H1 (cell line): ENCODE results near the gene GPALPP1. TPM values are rescaled to one million over a fixed set of nuclear protein-coding genes. Genes with fewer than 3 reads are reported as not detected.
A peak's percentile ranks its signal among the peaks of the same experiment; 100 is the strongest.

Experiments used
- CTCF ChIA-PET: fragments of 300-600 bp; sonication (Branson Sonifier 250); formaldehyde crosslinking; loops from one replicate; lab custom pipeline; 2021; ENCODE audit not compliant: partially characterized antibody; lab: Charles Lee
- POLR2A ChIA-PET: fragments of 300-600 bp; sonication (Branson Sonifier 250); formaldehyde crosslinking; loops from one replicate; lab custom pipeline; 2021; ENCODE audit warnings: inconsistent platforms; ENCODE audit not compliant: partially characterized antibody; lab: Charles Lee
- DNase-seq, 2 experiments: peaks; one replicate each; pipeline versions ENCODE4 v3.0.0 to v3.0.0-alpha.2; 2010 to 2022; ENCODE audit warnings: low spot score in 2 of 2, low read depth in 1 of 2, mixed read lengths in 1 of 2
- FAIRE-seq: peaks from 2 replicates; lab custom pipeline; 2011; peaks lifted over from hg19 to GRCh38; lab: Jason Lieb, UNC
- H2AFZ ChIP-seq: 2 replicates; pipeline ENCODE4 v1.8.1; 2012; ENCODE audit warnings: low read length, inconsistent platforms
- H2AK5ac ChIP-seq: 2 replicates; pipeline ENCODE4 v1.6.1; 2013; ENCODE audit warnings: low read depth, low read length
- H2BK120ac ChIP-seq: replicated peaks from 2 replicates; pipeline ENCODE3; 2013; ENCODE audit warnings: low read depth, low read length, inconsistent platforms
- H2BK12ac ChIP-seq: 2 replicates; pipeline ENCODE4 v1.6.1; 2013; ENCODE audit warnings: low read depth, low read length
- H2BK15ac ChIP-seq: 2 replicates; pipeline ENCODE4 v1.6.1; 2013; ENCODE audit warnings: low read length
- H2BK20ac ChIP-seq: 2 replicates; pipeline ENCODE4 v1.6.1; 2013; ENCODE audit warnings: low read length
- H2BK5ac ChIP-seq: 2 replicates; pipeline ENCODE4 v1.6.1; 2013; ENCODE audit warnings: low read depth, low read length
- H3K14ac ChIP-seq: 2 replicates; pipeline ENCODE4 v1.6.1; 2013; ENCODE audit warnings: inconsistent platforms; ENCODE audit not compliant: insufficient read length
- H3K18ac ChIP-seq: 2 replicates; pipeline ENCODE4 v1.6.1; 2013; ENCODE audit warnings: low read length; ENCODE audit errors: extremely low read depth
- H3K23ac ChIP-seq: 2 replicates; pipeline ENCODE4 v1.6.1; 2013; ENCODE audit warnings: inconsistent platforms; ENCODE audit not compliant: insufficient read length
- H3K23me2 ChIP-seq: 2 replicates; pipeline ENCODE4 v1.6.1; 2013; ENCODE audit warnings: low read depth, low read length
- H3K27ac ChIP-seq: 2 replicates; pipeline ENCODE4 v1.6.1; 2011; ENCODE audit warnings: low read depth, low read length, inconsistent platforms
- H3K27me3 ChIP-seq, 4 experiments: replicated peaks in 1 of 4; 1 replicate in 1 of 4; 2 replicates in 3 of 4; pipeline versions ENCODE4 v1.6.1 to v1.8.1; 2011 to 2013; ENCODE audit warnings: low read length in 3 of 4, mild to moderate bottlenecking in 3 of 4, inconsistent platforms in 2 of 4, mixed read lengths in 2 of 4, moderate library complexity in 1 of 4; ENCODE audit not compliant: control insufficient read depth in 3 of 4, insufficient read depth in 3 of 4; ENCODE audit errors: extremely low read depth in 1 of 4
- H3K36me3 ChIP-seq, 4 experiments: 2 replicates each; pipeline versions ENCODE4 v1.6.1 to v1.8.1; 2011 to 2013; ENCODE audit warnings: mild to moderate bottlenecking in 4 of 4, low read length in 3 of 4, moderate library complexity in 2 of 4, control low read depth in 1 of 4, inconsistent platforms in 1 of 4; ENCODE audit not compliant: insufficient read depth in 4 of 4, control insufficient read depth in 2 of 4
- H3K4ac ChIP-seq: replicated peaks from 2 replicates; pipeline ENCODE3; 2013; ENCODE audit warnings: low read length, low read depth, mixed read lengths, inconsistent platforms; ENCODE audit not compliant: insufficient read length
- H3K4me1 ChIP-seq, 4 experiments: replicated peaks in 1 of 4; 1 replicate in 1 of 4; 2 replicates in 3 of 4; pipeline versions ENCODE4 v1.6.1 to v1.8.1; 2011 to 2013; ENCODE audit warnings: low read length in 3 of 4, inconsistent platforms in 2 of 4, mixed read lengths in 1 of 4; ENCODE audit not compliant: insufficient read depth in 4 of 4, control insufficient read depth in 3 of 4
- H3K4me2 ChIP-seq, 2 experiments: 2 replicates each; pipeline versions ENCODE4 v1.6.1 to v1.8.1; 2011 to 2013; ENCODE audit warnings: low read depth in 2 of 2, low read length in 2 of 2, control low read depth in 1 of 2, inconsistent platforms in 1 of 2, mild to moderate bottlenecking in 1 of 2; ENCODE audit not compliant: insufficient read depth in 1 of 2
- H3K4me3 ChIP-seq, 4 experiments: fragments of 200-600, 300-600 bp in 1 of 4; sonication (generic), shearing (Covaris generic), sonication (Bioruptor Twin) in 1 of 4; 2 replicates each; pipeline versions ENCODE4 v1.5.1 to v1.8.1; 2011 to 2016; ENCODE audit warnings: low read length in 4 of 4, low read depth in 3 of 4, control low read depth in 2 of 4, inconsistent platforms in 2 of 4, mild to moderate bottlenecking in 2 of 4, mixed read lengths in 1 of 4, moderate library complexity in 1 of 4; ENCODE audit not compliant: insufficient read depth in 2 of 4; ENCODE audit errors: extremely low read depth in 1 of 4
- H3K56ac ChIP-seq: replicated peaks from 2 replicates; pipeline ENCODE3; 2013; ENCODE audit warnings: low read depth, mild to moderate bottlenecking, mixed read lengths, low read length, inconsistent platforms; ENCODE audit not compliant: insufficient read length
- H3K79me1 ChIP-seq: 2 replicates; pipeline ENCODE4 v1.6.1; 2013; ENCODE audit warnings: low read depth, low read length, control low read depth
- H3K79me2 ChIP-seq, 2 experiments: 2 replicates each; pipeline versions ENCODE4 v1.6.1 to v1.8.1; 2012 to 2013; ENCODE audit warnings: low read length in 2 of 2, mild to moderate bottlenecking in 2 of 2, inconsistent platforms in 1 of 2; ENCODE audit not compliant: insufficient read depth in 2 of 2, control insufficient read depth in 1 of 2
- H3K9ac ChIP-seq, 4 experiments: replicated peaks in 1 of 4; 1 replicate in 1 of 4; 2 replicates in 3 of 4; pipeline versions ENCODE4 v1.6.1 to v1.8.1; 2011 to 2013; ENCODE audit warnings: low read depth in 3 of 4, low read length in 3 of 4, control low read depth in 2 of 4, mild to moderate bottlenecking in 2 of 4, moderate library complexity in 2 of 4, inconsistent platforms in 1 of 4; ENCODE audit errors: extremely low read depth in 1 of 4
- H3K9me3 ChIP-seq, 2 experiments: 2 replicates each; pipeline versions ENCODE4 v1.6.1 to v1.8.1; 2012 to 2013; ENCODE audit warnings: mild to moderate bottlenecking in 2 of 2, moderate library complexity in 2 of 2, control low read depth in 1 of 2, inconsistent platforms in 1 of 2, low read depth in 1 of 2, low read length in 1 of 2, mixed read lengths in 1 of 2; ENCODE audit not compliant: insufficient read depth in 2 of 2
- H4K20me1 ChIP-seq, 2 experiments: replicated peaks in 1 of 2; 2 replicates each; pipeline versions ENCODE3 to v1.8.1; 2011 to 2013; ENCODE audit warnings: inconsistent platforms in 2 of 2, low read length in 2 of 2, mild to moderate bottlenecking in 1 of 2; ENCODE audit not compliant: insufficient read depth in 2 of 2, control insufficient read depth in 1 of 2
- H4K5ac ChIP-seq: 2 replicates; pipeline ENCODE4 v1.6.1; 2013; ENCODE audit warnings: low read length, low read depth, mixed read lengths, inconsistent platforms; ENCODE audit not compliant: insufficient read length
- H4K8ac ChIP-seq: 2 replicates; pipeline ENCODE4 v1.8.0; 2013; ENCODE audit warnings: mild to moderate bottlenecking, moderate library complexity, low read length, inconsistent platforms; ENCODE audit not compliant: insufficient read depth; ENCODE audit errors: extremely low read depth
- H4K91ac ChIP-seq: replicated peaks from 2 replicates; pipeline ENCODE3; 2013; ENCODE audit warnings: low read length, mixed read lengths, inconsistent platforms; ENCODE audit not compliant: insufficient read length
- CHD2 ChIP-seq: IDR thresholded peaks from 2 replicates; pipeline ENCODE4 v1.6.1; 2012; ENCODE audit warnings: low read length, improper control_type of control experiment
- WGBS, 2 experiments: shearing (Covaris generic) in 1 of 2; methylation state at CpG; one replicate each; pipeline versions ENCODE4 v1.1.6 to v1.1.7; 2013 to 2015; ENCODE audit warnings: low lambda C conversion rate in 2 of 2, mixed read lengths in 2 of 2, inconsistent platforms in 1 of 2, low coverage in 1 of 2, missing lambda C conversion rate in 1 of 2; ENCODE audit not compliant: insufficient replicate concordance in 2 of 2, insufficient coverage in 1 of 2, insufficient read length in 1 of 2; ENCODE audit errors: extremely low coverage in 1 of 2, missing lambda C conversion rate in 1 of 2; 5-methylcytosine and 5-hydroxymethylcytosine counted together
- polyA plus RNA-seq, 7 experiments: library from polyadenylated mRNA; depleted of rRNA in 3 of 7; stranded (reverse) in 5 of 7; unstranded in 2 of 7; fragments of >200 nt in 5 of 7; fragments of 200-250 nt in 2 of 7; gene quantifications; 1 replicate in 5 of 7; 2 replicates in 1 of 7; 4 replicates in 1 of 7; pipeline versions ENCODE4 v1.2.1 to v1.2.3, GENCODE V29; 2011 to 2013; ENCODE audit warnings: missing spikeins in 2 of 7, mixed read lengths in 2 of 7
- total RNA-seq: library from RNA; stranded (reverse); fragmentation: NEBNext Ultra II Directional; extraction: Animal tissue kit (Norgen Biotek cat#: 25700); gene quantifications from 2 replicates; pipeline ENCODE4 v1.2.1, GENCODE V29; 2021
- TF ChIP-seq, protein P1 (sequence below): IDR thresholded peaks from 2 replicates; pipeline ENCODE4 v1.6.1; 2012; ENCODE audit warnings: low read length, inconsistent platforms
- TF ChIP-seq, protein P2 (sequence below), 3 experiments: IDR thresholded peaks; 1 replicate in 2 of 3; 2 replicates in 1 of 3; pipeline versions ENCODE4 v1.5.1 to v1.6.1; 2011; ENCODE audit warnings: low read length in 3 of 3, mild to moderate bottlenecking in 3 of 3, inconsistent platforms in 2 of 3, low read depth in 1 of 3, moderate library complexity in 1 of 3; ENCODE audit not compliant: insufficient read depth in 1 of 3; ENCODE audit errors: control extremely low read depth in 1 of 3
- TF ChIP-seq, protein P3 (sequence below): IDR thresholded peaks from 2 replicates; pipeline ENCODE4 v1.6.1; 2011; ENCODE audit warnings: low read length, improper control_type of control experiment

GPALPP1 gene
- total and polyA plus RNA-seq, 2 of the 8 experiments (the other 6 are each of a cell fraction or from before 2014, with no cell fraction given) = 8.5 to 26.1 TPM

DNA sequence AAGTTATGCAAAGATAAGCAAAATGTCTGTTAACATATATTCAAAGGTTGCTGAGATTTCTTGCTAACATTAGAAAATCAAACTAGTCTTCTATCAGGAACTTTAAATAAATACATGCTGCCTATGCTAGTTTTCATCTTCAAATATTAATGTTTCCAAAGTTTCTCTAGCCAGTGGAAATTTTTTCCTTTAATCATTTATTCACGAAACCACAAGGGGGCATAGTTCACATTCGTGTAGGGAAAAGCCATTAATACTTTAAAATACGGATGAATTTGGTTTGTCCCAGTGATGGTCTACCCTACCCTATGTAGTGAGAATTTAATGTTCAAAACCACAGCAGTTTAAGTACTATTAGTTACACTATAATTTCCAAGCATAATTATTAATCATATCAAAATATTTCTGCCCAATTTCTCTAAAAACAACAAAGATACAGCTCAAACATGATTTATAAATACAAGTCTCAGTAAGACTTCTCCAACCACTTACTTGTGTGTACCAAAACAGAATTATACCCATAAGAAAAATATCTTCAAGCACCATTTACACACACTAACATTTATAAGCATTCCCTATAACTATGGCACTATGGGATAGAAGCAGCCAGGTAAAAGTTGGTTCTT, 16.3 kb upstream of the GPALPP1 start:
- no peak overlapping the region for H2AFZ ChIP-seq
- TF ChIP-seq CHD2 = no peak
- TF ChIP-seq, protein P1, sequence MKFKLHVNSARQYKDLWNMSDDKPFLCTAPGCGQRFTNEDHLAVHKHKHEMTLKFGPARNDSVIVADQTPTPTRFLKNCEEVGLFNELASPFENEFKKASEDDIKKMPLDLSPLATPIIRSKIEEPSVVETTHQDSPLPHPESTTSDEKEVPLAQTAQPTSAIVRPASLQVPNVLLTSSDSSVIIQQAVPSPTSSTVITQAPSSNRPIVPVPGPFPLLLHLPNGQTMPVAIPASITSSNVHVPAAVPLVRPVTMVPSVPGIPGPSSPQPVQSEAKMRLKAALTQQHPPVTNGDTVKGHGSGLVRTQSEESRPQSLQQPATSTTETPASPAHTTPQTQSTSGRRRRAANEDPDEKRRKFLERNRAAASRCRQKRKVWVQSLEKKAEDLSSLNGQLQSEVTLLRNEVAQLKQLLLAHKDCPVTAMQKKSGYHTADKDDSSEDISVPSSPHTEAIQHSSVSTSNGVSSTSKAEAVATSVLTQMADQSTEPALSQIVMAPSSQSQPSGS = no peak
- TF ChIP-seq, protein P2, sequence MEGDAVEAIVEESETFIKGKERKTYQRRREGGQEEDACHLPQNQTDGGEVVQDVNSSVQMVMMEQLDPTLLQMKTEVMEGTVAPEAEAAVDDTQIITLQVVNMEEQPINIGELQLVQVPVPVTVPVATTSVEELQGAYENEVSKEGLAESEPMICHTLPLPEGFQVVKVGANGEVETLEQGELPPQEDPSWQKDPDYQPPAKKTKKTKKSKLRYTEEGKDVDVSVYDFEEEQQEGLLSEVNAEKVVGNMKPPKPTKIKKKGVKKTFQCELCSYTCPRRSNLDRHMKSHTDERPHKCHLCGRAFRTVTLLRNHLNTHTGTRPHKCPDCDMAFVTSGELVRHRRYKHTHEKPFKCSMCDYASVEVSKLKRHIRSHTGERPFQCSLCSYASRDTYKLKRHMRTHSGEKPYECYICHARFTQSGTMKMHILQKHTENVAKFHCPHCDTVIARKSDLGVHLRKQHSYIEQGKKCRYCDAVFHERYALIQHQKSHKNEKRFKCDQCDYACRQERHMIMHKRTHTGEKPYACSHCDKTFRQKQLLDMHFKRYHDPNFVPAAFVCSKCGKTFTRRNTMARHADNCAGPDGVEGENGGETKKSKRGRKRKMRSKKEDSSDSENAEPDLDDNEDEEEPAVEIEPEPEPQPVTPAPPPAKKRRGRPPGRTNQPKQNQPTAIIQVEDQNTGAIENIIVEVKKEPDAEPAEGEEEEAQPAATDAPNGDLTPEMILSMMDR (IDR thresholded peaks at IDR 0.05; ENCODE audit: control extremely low read depth in 1 of 3, insufficient read depth in 1 of 3, low read depth in 1 of 3, low read length in 3 of 3) = peak in 1 of 3 experiments; percentile 28; a peak in 2 of 4 replicates
- TF ChIP-seq, protein P3, sequence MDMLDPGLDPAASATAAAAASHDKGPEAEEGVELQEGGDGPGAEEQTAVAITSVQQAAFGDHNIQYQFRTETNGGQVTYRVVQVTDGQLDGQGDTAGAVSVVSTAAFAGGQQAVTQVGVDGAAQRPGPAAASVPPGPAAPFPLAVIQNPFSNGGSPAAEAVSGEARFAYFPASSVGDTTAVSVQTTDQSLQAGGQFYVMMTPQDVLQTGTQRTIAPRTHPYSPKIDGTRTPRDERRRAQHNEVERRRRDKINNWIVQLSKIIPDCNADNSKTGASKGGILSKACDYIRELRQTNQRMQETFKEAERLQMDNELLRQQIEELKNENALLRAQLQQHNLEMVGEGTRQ = no peak
- TF ChIP-seq, all 59 proteins: peak for 1
- H2BK20ac ChIP-seq = no peak overlapping the region
- no peak overlapping the region for H2AK5ac ChIP-seq
- H2BK120ac ChIP-seq = no peak overlapping the region
- no peak overlapping the region for H3K9ac ChIP-seq
- H3K14ac ChIP-seq = no peak overlapping the region
- peaks cover 0 to 14% of the 10 kb centered on the region in 2 experiments; a peak in 2 of 4 replicates for H3K79me2 ChIP-seq
- no peaks in the 10 kb centered on the region for H3K9me3 ChIP-seq
- no peak overlapping the region for H4K91ac ChIP-seq
- no peak overlapping the region for H3K18ac ChIP-seq
- FAIRE-seq = no peak
- no peaks in the 10 kb centered on the region; the same call in 1 of the 2 replicates for H3K23me2 ChIP-seq
- no peaks in the 10 kb centered on the region for H4K20me1 ChIP-seq
- H3K79me1 ChIP-seq = no peaks in the 10 kb centered on the region; the same call in 1 of the 2 replicates
- H3K36me3 ChIP-seq = peaks cover 6 to 30% (median 14%) of the 10 kb centered on the region in 4 experiments
- POLR2A ChIA-PET = no interaction called here
- H3K4me1 ChIP-seq = no peaks in the 10 kb centered on the region; a peak in 1 of 7 replicates
- no peak overlapping the region for H2BK5ac ChIP-seq
- no peak overlapping the region for H3K4me2 ChIP-seq
- H3K27me3 ChIP-seq = no peaks in the 10 kb centered on the region
- no peak overlapping the region for H3K56ac ChIP-seq
- CTCF ChIA-PET = interaction anchor here (0.6 to 2.8 kb wide), 10 partner anchors 12 to 390 kb away, joined by 3 to 14 read pairs (median 4); no protein-coding TSS in a partner anchor
- H3K27ac ChIP-seq = no peak overlapping the region
- no peak overlapping the region for H3K4me3 ChIP-seq
- H3K4ac ChIP-seq = no peak overlapping the region
- DNase-seq = no peak
- 41% methylated on average over 3 of the region's 3 CpGs; no CpG with 5 or more reads in 1 of the 2 experiments for WGBS, 2 experiments
- H2BK12ac ChIP-seq = no peak overlapping the region
- no peak overlapping the region for H3K23ac ChIP-seq
- no peak overlapping the region for H4K8ac ChIP-seq
- no peak overlapping the region for H4K5ac ChIP-seq
- no peak overlapping the region for H2BK15ac ChIP-seq
